NCI-H774 (cell line): Measurements from ENCODE around the gene GRAMD1B.

ENCODE experiments used
- DNase-seq: peaks from one replicate; lab custom pipeline; 2025; lab: John Stamatoyannopoulos, UW

The GRAMD1B gene

DNA sequence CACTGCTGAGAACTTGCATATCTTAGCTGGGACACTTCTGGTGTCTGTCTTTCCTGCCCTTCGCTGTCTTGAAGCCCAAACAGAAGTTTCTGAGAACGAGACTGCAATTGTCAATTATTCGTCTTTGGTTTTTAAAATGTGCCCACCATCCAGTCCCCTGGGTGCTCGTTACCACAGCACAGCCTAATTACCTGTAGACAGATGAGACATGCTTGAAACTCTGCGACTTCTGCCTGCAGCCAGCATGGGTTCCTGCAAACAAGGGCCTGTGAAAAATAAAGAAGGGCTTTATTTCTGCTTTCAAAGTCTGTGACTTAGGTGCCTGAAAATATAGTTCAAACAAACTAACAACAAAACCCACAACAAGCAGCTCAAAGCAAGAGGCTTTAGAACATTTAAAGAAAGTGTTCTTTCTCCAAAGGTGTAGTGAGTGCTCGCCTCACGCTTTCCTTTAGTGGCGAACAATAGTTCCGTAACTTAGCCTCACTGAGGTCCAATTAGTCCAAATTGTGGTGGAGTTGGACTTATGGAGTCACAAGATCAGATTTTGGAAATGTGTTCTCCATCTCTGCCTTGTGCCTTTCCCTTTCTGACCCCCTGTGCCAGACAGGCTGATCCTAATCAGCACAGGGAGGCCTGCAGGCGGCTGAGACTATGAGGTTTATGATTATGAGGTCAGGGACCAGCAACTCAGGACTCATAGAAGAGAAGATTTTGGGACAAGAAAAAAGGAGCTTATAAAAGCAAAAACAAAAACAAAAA lies 20.4 kb upstream of the GRAMD1B start:
- DNase-seq = no peak

DNA sequence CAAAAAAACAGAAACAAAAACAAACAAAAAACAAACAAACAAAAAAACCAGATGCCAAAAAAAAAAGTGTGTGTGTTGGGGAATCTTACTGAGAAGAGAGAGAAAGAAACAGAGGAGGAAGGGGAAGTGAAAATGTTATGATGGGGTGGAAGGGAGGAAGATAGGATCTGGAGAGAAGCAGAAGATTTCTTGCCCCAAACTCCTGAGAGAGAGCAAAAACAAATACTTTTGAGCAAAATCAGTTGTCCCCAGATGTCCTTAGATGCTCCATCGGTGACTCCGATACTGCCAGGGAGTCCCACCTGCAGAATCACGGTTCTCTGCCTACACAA lies 19.9 kb upstream of the GRAMD1B start:
- no peak for DNase-seq

DNA sequence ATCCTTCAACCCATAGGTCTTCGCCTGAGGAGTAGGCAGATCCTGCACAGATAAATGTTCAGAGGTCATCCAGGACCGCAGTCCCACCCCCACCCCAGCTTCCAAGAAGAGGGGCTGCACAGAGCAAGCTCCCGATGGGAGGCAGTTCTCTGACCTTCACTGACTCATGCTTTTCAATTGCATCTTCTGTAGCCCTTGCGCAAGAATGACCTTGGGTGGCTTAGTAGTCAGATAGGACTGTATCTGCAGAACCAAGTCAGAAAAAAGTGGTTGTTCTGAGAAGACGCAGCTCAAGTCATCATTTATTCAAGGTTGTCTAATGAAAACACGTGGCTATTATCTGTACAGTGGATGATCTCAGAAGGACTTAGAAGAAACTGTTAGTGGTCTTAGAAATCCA lies 16.4 kb upstream of the GRAMD1B start:
- DNase-seq = no peak

DNA sequence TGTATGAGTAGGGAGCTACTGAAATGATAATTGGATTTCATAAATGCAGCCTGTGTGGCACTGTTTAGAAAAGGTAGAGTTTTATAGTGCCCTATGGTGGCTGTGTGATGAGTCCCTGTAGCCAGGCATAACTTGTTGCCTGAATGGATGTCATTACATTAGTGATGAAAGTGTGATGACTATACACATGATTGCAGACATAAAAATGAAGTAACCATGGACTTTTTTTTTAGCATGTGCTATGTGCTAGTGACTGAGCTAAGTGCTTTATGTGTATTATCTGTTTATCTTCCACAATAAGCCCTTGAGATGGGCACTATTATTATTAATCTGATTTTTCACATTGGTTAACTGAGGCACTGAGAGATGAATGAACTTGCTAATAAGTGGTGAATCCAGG lies 13.5 kb upstream of the GRAMD1B start:
- no peak for DNase-seq

DNA sequence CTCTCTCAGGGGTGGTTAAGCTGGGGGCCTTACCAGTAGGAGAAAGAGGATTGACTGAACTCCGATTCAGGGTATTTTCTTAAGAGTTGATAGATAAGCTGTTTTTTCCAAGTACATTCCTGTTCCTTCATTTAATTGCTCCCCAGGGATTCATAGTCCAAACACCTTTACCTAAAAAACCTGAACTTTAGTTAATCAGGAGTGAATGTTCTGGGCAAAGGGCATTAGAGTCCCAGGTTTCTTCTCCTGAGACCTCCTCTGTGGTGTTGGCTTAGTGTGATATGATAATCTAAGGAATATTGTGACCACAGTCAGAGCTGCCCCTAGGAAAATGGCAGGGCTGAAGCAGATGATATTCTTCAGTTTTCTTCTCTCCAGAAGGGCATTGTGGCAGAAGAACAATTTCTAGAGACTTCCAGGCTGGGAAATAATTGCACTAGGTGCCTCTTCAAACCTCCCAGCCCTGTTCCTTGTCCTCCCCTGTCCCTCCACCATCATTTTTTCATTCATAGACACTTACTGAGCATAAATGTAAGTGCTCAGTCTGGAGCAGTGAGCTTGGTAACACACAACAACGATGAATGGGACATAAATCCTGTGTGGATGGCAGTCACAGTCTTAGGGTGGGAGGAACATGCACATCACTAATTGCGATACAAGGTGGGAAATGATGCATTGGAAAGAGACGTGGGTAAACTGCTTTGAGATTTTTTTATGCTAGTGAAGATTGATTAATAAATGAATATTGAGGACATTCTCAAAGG lies 11.5 kb upstream of the GRAMD1B start:
- DNase-seq = no peak

DNA sequence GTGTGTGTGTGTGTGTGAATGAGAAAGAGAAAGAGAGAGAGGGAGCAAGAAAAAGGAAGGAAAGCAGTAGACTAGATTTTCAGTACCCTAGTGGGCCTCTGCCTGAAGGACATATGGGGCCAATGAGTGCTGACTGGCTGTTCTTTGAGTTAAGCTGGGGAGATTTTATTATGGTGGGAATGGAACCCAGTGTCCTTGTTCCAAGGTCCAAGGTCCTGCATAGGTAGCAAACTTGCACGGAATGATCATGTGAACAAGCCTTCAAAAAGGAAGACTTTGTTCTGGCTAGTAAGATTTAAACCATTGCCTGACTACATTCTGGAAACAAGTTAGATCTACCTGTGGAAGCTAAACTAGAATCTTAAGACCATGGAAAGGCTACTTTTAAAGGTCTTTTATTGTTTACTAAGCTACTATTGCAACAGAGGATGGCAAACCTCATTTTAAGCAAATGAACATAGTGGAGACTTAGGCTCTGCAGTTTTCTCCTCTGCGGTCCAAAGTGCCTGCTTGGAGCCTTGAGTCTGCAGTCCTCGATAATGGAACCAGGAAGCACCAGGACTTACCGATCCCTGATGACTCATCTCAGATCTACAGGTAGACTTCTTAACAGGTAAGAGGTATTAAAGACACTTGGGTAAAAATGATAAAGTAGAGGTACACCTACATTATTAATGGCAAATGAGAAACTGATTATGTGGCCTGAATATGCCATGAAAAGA lies 10.2 kb upstream of the GRAMD1B start:
- no peak for DNase-seq

DNA sequence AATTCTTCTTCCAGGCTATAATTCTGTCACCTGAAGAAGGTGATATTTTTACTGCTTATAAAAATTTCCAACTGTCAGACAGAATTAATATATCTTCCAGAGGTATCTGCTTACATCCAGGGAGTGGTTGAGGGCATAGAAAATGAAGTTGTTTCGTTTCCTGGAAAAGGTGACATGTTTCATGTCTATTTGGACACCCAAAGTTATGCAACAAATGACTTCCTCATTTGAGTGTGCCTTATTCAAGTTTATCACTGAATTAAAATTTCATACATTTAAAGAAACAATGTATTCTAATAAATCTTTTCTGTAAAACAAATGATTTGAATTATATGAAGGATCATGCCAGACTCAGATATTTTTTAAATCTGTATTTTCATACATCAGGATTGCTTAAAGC lies 8.5 kb upstream of the GRAMD1B start:
- DNase-seq = no peak

DNA sequence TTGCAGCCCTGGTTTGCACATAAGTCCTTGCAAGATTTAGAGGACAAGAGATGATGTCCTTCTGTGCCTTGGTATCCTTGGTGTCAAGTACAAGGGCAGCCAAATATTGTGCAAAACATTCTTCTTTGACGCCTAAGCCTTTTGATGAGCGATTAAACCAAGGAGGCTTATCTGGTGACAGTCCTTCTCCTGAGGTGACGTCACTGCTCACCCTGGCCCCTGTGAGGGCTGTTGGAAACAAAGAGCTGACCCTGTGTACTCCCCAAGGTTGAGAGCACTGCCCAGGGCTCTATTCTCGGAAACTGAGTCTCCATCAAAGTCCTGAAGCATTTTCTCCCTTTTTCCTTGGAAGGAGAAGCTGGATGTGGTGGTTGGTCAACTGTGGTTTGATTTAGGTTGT lies 4.7 kb upstream of the GRAMD1B start:
- DNase-seq = no peak

DNA sequence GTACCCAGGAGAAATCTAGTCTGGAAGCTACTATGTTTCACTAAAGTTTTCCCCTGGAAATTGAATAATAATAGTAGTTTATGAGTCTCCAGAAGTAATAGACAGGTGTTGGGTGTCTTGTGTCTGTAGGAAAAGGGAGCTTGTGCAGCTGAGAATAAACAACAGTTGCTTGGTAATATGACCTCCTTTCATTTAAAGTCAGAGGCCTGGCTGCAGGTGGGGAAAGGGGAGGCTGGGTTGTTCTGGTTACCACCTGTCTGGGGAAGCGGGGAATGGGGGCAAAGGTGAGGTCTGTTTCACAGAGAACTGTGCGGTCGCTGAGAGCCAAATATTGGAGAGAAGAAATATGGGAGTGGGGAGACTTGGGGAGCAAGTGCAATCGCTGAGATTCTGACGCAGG lies 3.3 kb upstream of the GRAMD1B start:
- DNase-seq = peak; percentile 21

DNA sequence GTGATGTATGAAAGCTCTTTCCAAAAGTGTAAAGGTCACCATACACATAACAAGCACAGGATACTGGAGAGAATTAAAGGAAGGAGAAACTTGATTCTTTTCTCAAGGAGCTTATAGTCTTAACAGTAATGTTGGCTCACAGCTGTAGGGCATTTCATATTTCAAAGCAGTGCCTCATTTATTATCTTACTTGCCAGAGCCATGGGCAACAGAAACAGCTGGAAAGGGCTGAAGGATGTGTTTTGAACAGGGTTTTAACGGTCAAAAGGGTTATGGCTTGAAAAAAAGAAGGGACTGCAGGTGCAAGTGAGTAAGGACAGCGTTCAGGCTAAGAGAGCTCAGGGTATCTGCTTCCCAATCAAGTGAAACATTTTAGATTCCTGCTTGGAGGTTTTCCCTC lies 2.7 kb upstream of the GRAMD1B start:
- DNase-seq = no peak

DNA sequence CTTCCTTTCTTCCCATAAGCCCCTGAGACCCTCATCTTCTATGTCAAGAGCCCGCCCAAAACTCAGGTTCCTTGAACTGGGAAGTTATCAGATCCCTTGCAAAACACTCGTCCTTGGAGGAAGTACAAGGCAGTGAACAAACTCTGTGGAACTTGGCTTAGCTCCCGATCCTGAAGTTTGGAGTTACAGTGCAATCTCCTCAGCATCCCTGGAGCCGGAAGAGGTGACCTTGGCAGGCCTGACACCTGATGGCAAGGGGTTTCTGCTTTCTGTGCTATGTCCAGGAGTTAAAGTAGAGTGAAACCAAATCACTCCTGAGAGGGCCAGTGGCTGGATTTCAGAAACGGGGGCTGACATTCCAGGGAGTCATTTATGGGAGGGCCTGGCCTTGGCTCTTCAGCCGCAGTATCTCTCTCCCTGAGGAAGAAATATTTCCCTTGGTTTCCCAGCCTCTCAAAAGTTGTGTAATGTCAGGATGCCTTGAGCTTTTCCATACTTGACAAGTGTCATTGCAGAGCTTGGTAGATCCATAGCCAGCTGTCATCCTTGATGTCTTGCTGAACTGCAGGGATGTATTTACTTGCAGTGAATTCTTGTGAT lies 1.9 kb upstream of the GRAMD1B start:
- DNase-seq = no peak

DNA sequence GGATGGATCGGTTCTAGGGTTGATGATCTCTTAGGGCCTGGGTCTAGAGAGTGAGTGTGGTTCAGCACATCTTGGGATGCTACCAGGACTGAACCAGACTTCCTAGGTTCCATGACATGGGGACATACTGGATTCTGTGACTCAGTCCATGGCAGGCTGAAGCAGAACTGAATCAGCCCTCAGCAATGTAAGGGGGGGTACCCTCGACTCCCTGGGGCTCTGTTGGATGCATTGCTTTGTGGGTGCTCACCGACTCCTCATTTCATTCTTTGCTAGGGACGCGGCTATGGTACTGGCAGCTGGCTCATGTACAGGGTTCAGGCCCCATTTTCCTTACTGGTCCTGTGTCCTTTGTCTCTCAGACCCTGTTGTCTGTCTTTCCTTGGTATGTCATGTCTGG lies 733 bp upstream of the GRAMD1B start:
- DNase-seq = no peak

DNA sequence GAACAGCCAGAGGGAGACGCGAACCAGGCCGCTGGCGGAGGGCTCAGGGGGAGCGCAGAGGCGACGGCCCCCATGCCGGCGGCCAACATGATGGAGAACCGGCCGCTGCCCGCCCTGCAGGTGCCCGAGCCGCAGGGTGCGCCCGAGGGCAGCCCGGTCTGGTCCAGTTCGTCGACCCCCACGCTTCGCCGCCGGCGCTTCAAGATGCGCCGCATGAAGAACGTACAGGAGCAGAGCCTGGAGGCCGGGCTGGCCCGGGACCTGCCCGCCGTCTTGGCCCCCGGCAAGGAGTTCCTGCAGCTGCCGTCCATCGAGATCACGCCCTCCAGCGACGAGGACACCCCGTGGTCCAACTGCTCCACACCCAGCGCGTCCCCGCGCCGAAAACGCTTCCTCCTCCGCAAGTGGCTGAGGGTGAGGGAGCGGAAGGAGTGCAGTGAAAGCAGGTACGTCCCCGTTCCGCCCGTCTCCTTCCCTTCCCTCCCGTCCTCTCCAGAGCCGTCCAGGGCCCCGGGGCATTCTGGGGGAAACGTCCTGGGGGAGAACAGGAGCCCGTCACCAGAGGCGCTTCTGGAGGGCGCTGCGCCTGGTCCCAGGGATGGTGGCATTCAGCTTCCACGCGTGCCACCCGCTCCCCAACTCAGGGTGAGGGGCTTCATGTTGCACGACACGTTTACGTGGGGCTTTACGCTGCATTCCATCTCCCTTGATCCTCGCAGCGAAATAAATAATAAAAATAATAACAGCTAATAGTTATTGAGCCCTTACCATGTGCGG lies 840 bp downstream of the GRAMD1B start:
- DNase-seq = peak; percentile 47

DNA sequence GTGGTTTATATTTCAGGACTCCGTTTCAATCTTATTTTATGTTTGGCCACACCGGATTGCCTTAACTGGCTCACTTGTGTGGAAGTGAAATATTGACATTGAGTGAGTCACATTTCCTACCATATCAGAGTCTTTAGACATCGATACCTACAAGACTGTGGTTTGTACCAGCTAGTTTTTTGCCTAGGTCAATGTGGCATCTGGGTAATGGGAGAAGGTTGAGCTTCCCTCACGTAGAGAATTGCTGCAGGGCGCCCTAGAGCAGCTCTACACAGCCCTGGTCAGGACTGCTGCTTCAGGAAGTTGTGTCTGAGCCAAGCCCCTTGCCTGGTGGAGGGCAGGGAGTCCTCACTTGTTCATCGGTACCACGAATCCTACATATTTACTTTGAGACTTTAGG lies 1.6 kb downstream of the GRAMD1B start:
- no peak for DNase-seq

DNA sequence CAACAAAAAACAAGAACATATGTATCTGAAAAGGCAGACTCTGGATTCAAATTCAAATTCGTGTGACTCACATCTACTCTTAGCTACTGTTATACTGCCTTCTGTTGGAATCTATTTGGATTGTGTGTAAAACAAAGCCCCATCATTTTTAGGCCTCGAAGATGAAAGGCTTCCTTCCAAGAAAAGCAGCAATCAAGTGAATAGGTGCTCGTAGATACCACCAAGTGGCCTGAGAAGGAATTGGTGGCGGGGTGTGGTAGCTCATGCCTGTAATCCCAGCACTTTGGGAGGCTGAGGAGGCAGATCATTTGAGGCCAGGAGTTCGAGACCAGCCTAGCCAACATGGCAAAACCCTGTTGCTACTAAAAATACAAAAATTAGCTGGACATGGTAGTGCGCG lies 4.2 kb downstream of the GRAMD1B start:
- DNase-seq = no peak

DNA sequence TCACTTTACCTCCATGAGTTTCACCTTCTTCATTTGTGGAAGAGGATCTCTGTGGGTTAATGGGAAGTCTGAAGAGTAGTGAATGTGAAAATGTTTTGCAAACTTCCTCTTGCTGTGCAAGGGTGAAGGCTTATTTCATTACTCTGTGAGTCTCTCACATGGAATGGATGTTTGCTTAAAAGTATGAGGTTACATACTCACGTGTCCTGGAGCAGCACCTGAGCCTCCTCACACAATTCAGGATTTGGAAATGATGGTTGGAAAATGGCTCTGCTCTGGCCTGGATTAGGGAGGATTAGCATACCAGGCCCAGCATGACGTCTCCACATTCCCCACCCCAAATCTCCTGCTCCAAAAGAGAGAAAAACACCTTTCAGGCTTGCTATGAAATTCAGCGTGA lies 4.8 kb downstream of the GRAMD1B start:
- DNase-seq = no peak

DNA sequence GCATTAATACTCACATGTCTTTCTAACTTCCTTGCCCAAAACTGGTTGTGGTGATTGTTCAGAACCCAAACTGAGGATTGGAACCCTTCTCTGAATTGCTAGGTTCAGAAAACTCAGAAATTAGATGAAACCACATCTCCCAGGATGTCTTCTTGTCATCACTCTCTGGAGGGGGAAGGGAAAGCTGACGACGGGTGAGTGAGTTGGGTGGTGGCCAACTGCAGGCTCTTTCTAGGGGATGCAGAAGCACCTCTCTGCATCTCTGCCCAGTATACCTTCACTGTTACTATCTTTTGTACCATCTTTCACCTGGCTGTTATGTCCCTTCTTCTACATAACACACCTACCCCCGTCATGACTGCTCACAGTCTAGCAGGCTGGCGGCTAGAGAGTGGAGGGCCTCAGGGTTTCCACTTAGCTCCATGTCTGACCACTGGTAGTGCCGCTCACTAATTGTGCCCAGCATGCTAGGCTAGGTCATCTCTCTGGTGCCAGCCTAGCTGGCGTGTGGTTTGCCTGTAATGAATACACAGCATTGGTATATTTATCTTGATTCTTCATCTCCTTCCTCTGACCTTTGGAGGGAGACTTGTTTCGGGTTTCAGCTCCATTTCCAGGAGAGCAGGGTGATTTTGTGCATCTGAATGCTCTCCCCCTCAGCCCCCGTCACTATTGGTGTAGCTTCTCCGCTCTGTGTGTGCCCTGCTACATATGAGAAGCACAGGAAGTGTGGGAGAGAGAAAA lies 7.3 kb downstream of the GRAMD1B start:
- DNase-seq = no peak

DNA sequence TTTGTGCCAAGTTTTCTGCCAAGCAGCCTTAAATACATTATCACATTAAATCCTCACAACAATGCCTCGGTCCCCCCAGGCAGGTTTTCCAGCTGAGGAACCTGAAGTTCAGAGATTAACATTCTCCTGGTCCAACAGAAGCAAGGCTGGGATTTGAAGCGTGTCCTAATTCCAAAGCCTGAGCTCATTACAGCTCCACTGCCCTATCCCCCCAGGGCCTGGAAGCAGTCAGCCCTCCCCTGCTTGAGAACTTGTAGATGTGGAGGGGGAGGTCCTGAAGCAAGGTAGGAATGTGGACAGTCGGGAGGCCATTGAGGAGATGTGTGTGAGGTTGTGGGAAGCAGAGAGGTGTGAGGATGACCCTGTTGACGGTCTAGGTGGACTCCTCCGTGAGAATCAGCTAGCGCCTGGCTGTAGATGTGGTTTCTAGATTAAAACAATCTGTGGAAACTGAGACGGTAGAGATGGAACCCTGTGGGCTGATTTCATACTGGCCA lies 8.1 kb downstream of the GRAMD1B start:
- DNase-seq = no peak

DNA sequence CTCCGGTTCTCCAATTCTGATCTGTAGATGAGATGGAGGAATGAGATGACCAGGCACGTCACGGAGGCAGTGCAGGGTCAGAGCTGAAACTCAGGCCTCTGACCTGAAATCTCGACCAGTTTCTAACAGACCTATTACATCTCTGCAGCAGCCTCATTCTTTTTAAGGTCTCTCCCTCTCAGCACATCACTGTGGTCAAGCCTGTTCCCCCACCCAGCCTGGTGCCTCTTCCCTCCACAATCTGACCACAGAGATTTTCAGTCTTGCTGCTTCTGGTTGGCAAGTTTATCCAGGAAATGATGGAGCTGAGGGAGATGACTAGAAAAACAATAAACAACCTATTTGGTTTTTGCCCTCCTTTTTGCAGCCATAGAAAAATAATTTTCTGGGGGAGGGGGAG lies 9.5 kb downstream of the GRAMD1B start:
- no peak for DNase-seq

DNA sequence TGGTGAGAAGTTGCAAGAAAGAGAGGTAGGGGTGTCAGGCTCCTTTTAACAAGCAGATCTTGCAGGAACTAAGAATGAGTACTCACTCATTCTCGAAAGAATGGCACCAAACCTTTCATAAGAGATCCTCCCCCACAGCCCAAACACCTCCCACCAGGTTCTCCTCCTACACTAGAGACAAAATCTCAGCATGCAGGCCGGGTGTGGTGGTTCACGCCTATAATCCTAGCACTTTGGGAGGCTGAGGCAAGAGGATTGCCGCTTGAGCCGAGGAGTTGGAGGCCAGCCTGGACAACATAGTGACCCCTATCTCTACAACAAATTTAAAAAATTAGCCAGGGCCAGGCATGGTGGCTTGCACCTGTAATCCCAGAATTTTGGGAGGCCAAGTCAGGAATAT lies 11.1 kb downstream of the GRAMD1B start:
- no peak for DNase-seq
